ENCODE data around the gene SPDYE3.
A peak's percentile ranks its signal among the peaks of the same experiment; 100 is the strongest.
"Not testable (repeated sequence)": the region's sequence is repeated elsewhere in the genome, so short reads cannot be mapped to it uniquely, and the experiment has no call there.

Gene SPDYE3

GRCh38 chr7:100345288-100345672, 37.8 kb downstream of the SPDYE3 start:
- DNase-seq (ENCODE audit: low read depth); H3K4me3 ChIP-seq (ENCODE audit: low read depth, low read length): not testable (repeated sequence)
- in situ Hi-C loops (cut with HindIII; ENCODE audit: low sequenced_read_pairs): loop anchor here (5.0 kb wide), 1 partner anchor 67 kb away; no protein-coding TSS in a partner anchor
- peak; percentile 50 for TF ChIP-seq CTCF (IDR thresholded peaks at IDR 0.05; ENCODE audit: low read depth, low read length, missing control alignments)

DNA sequence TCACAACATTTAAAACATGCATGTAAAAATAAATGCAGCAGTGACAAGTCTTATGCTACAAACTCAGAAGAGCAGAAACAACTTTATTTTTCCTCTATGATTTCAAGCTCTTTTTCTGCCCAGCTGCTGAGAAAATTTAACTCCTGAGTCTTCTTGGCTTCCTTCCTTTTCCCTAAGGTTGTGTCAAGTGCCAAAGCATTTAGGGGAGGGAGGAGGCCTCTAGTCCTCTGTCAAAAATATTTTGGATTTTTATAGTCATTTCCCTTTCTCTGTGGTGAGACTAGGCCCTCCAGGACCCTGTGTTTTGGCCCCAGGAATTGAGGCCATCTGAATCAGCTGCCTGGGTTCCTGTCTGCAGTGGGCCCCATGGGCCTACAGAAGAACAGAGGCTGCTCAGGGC, 39.4 kb downstream of the SPDYE3 start:
- in situ Hi-C loops (cut with HindIII; ENCODE audit: low sequenced_read_pairs): loop anchor here (5.0 kb wide), 1 partner anchor 65 kb away; no protein-coding TSS in a partner anchor

GRCh38 chr7:100348805-100349204, 41.3 kb downstream of the SPDYE3 start:
- TF ChIP-seq CTCF (IDR thresholded peaks at IDR 0.05; ENCODE audit: low read depth, low read length, missing control alignments): no peak
- no peak for DNase-seq (ENCODE audit: low read depth)
- no peak overlapping the region for H3K4me3 ChIP-seq (ENCODE audit: low read depth, low read length)
- in situ Hi-C loops (cut with HindIII; ENCODE audit: low sequenced_read_pairs): loop anchor here (5.0 kb wide), 1 partner anchor 63 kb away; no protein-coding TSS in a partner anchor

More for the DNA sequence above, 39.4 kb downstream of the SPDYE3 start:
- no peak for TF ChIP-seq CTCF (IDR thresholded peaks at IDR 0.05; ENCODE audit: low read depth, low read length, missing control alignments)
- no peak for DNase-seq (ENCODE audit: low read depth)
- no peak overlapping the region for H3K4me3 ChIP-seq (ENCODE audit: low read depth, low read length)

GRCh38 chr7:100349757-100350156, 42.3 kb downstream of the SPDYE3 start:
- H3K4me3 ChIP-seq (ENCODE audit: low read depth, low read length): no peak overlapping the region
- no peak for TF ChIP-seq CTCF (IDR thresholded peaks at IDR 0.05; ENCODE audit: low read depth, low read length, missing control alignments)
- no peak for DNase-seq (ENCODE audit: low read depth)
- in situ Hi-C loops (cut with HindIII; ENCODE audit: low sequenced_read_pairs): loop anchor here (5.0 kb wide), 1 partner anchor 63 kb away; no protein-coding TSS in a partner anchor

DNA sequence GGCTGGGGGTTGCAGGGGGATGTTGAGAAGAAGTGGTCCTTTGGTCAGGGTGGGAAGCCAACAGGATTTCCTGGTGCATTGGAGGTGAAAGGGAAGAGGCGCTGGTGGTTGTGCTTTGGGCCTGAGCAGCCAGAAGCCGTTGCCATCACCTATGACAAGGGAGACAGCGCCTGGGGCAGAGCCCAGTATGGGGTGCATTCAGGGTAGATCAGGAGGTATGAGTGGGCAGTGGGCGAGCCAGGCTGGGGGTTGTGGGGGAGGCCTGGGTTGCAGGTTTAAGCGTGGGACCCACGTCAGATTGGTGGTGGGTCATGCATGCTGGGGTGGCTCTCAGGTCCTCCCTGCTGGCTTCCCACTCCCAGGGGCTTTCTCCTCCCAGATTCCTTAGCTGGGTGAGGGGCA, 44.2 kb downstream of the SPDYE3 start:
- no peak overlapping the region for H3K4me3 ChIP-seq (ENCODE audit: low read depth, low read length)
- TF ChIP-seq CTCF (IDR thresholded peaks at IDR 0.05; ENCODE audit: low read depth, low read length, missing control alignments): no peak
- no peak for DNase-seq (ENCODE audit: low read depth)
- in situ Hi-C loops (cut with HindIII; ENCODE audit: low sequenced_read_pairs): no loop called here

DNA sequence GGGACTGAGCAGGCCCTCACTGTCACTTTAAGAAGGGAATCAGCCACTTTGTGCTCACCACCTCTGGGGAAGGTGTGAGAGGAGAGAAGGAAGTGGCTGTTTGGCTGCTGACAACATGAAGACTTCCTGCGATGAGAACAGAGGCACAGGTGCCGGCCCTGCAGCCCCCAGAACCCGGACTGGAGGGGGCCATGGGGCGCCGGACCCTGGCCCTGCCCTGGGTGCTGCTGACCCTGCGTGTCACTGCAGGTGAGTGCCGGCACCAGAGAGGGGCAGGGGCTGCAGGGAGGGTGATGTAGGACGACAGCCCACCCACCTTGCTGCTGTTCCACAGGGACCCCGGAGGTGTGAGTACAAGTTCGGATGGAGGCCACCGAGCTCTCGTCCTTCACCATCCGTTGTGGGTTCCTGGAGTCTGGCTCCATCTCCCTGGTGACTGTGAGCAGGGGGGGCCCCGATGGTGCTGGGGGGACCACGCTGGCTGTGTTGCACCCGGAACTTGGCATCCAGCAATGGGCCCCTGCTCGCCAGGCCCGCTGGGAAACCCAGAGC, 44.8 kb downstream of the SPDYE3 start:
- in situ Hi-C loops (cut with HindIII; ENCODE audit: low sequenced_read_pairs); H3K4me3 ChIP-seq (ENCODE audit: low read depth, low read length); DNase-seq (ENCODE audit: low read depth): not testable (repeated sequence)

DNA sequence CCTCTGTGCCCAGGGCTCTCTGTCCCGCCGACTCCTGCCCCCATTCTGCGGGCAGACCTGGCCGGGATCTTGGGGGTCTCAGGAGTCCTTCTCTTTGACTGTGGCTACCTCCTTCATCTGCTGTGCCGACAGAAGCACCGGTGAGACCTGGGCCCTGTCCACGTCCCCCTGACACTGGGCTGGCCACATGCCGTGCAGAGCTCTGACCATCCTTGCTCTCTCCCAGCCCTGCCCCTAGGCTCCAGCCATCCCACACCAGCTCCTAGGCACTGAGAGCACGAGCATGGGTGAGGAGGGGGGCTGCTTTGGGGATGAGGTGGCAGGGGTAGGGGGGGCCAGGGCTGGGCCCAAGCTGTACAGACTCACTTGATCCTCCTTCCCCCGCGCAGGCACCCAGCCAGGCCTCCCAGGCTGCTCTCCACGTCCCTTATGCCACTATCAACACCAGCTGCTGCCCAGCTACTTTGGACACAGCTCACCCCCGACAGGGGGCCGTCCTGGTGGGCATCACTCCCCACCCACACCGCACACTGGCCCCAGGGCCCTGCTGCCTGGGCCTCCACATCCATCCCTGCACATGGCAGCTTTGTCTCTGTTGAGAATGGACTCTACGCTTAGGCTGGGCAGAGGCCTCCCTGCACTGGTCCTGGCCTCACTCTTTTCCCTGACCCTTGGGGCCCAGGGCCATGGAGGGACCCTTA, 45.6 kb downstream of the SPDYE3 start:
- in situ Hi-C loops (cut with HindIII; ENCODE audit: low sequenced_read_pairs): no loop called here
- TF ChIP-seq CTCF (IDR thresholded peaks at IDR 0.05; ENCODE audit: low read depth, low read length, missing control alignments): no peak
- H3K4me3 ChIP-seq (ENCODE audit: low read depth, low read length): no peak overlapping the region
- no peak for DNase-seq (ENCODE audit: low read depth)

All from astrocyte of the cerebellum (primary cell).